Metanephros (tissue), 2 donors: ENCODE measurements around the gene PRKAG1. TPM values are rescaled to one million over a fixed set of nuclear protein-coding genes. Genes with fewer than 3 reads are reported as not detected.

Experiments used
- small RNA-seq: library from RNA; depleted of rRNA; stranded (forward); fragments of <200 nt; gene quantifications from one replicate; pipeline ENCODE3, GENCODE V24; 2014; ENCODE audit warnings: low replicate concordance
- total RNA-seq: library from RNA; depleted of rRNA; stranded (reverse); fragments of >200 nt; gene quantifications from one replicate; pipeline ENCODE4 v1.2.3, GENCODE V29; 2014

The PRKAG1 gene
- total RNA-seq = 38.2 TPM

GRCh38 chr12:49018261-49019119 lies at the start of gene PRKAG1:
TSS of gene PRKAG1 (minus strand) at chr12:49018776. CDS start at chr12:49018740, 36 bp downstream.

GRCh38 chr12:49060237-49061156 lies 41.9 kb upstream of the PRKAG1 start, which contains the start of gene KMT2D:
TSS of gene KMT2D (minus strand) at chr12:49060794. CDS start at chr12:49055324, 5,470 bp downstream.

GRCh38 chr12:48999371-49000131 lies 19.0 kb downstream of the PRKAG1 start, which contains the start of gene DDN:
TSS of gene DDN (minus strand) at chr12:48999375. CDS start at chr12:48999287, 88 bp downstream.

GRCh38 chr12:48978291-48978740 lies 40.3 kb downstream of the PRKAG1 start, which contains the start of gene WNT1:
TSS of gene WNT1 (plus strand) at chr12:48978322. CDS start at chr12:48978651, 329 bp downstream.

GRCh38 chr12:48957141-48958048 lies 61.2 kb downstream of the PRKAG1 start, which contains the start of gene ARF3:
TSS of gene ARF3 (minus strand) at chr12:48957487. CDS start at chr12:48941095, 16,392 bp downstream.

Small RNA genes lying within 50 kb of the gene (small RNA-seq; reads per million reads assigned to genes)
- gene RNU6-940P = not detected

Other genes starting within 250 kb of the PRKAG1 start
- 75.3 TPM for gene ADCY6, start 229.7 kb downstream of the PRKAG1 start, total RNA-seq
- gene CACNB3, start 200.3 kb downstream of the PRKAG1 start, total RNA-seq = 24.8 TPM
- 79.4 TPM for gene DDX23, start 166.6 kb downstream of the PRKAG1 start, total RNA-seq
- gene RND1, start 152.9 kb downstream of the PRKAG1 start, total RNA-seq = 4.3 TPM
- gene FKBP11, start 93.3 kb downstream of the PRKAG1 start, total RNA-seq = 11.3 TPM
- 42.2 TPM for gene ARF3, start 61.3 kb downstream of the PRKAG1 start, total RNA-seq
- not detected for gene WNT10B, start 47.0 kb downstream of the PRKAG1 start, total RNA-seq
- not detected for gene WNT1, start 40.5 kb downstream of the PRKAG1 start, total RNA-seq
- 23.6 TPM for gene DDN, start 19.4 kb downstream of the PRKAG1 start, total RNA-seq
- 80.5 TPM for gene KMT2D, start 42.0 kb upstream of the PRKAG1 start, total RNA-seq
- 1.3 TPM for gene RHEBL1, start 51.2 kb upstream of the PRKAG1 start, total RNA-seq
- gene DHH, start 76.0 kb upstream of the PRKAG1 start, total RNA-seq = 0.88 TPM
- 69.4 TPM for gene LMBR1L, start 92.1 kb upstream of the PRKAG1 start, total RNA-seq
- 596 TPM for gene TUBA1B, start 112.6 kb upstream of the PRKAG1 start, total RNA-seq
- gene TUBA1A, start 170.3 kb upstream of the PRKAG1 start, total RNA-seq = 311 TPM
- 105 TPM for gene TUBA1C, start 246.3 kb upstream of the PRKAG1 start, total RNA-seq